Measurements from ENCODE around the gene RICTOR.

- TF ChIP-seq POLR2A (IDR thresholded peaks at IDR 0.05), result no peak
- TF ChIP-seq, protein P1, sequence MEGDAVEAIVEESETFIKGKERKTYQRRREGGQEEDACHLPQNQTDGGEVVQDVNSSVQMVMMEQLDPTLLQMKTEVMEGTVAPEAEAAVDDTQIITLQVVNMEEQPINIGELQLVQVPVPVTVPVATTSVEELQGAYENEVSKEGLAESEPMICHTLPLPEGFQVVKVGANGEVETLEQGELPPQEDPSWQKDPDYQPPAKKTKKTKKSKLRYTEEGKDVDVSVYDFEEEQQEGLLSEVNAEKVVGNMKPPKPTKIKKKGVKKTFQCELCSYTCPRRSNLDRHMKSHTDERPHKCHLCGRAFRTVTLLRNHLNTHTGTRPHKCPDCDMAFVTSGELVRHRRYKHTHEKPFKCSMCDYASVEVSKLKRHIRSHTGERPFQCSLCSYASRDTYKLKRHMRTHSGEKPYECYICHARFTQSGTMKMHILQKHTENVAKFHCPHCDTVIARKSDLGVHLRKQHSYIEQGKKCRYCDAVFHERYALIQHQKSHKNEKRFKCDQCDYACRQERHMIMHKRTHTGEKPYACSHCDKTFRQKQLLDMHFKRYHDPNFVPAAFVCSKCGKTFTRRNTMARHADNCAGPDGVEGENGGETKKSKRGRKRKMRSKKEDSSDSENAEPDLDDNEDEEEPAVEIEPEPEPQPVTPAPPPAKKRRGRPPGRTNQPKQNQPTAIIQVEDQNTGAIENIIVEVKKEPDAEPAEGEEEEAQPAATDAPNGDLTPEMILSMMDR (IDR thresholded peaks at IDR 0.05), result no peak
These were observed 42.4 kb upstream of the RICTOR start for GRCh38 chr5:39116344-39117170.

Measured in esophagus squamous epithelium (tissue), 4 donors.